Measurements from ENCODE around the gene RBBP4. TPM values are rescaled to one million over a fixed set of nuclear protein-coding genes. Genes with fewer than 3 reads are reported as not detected.
A peak's percentile ranks its signal among the peaks of the same experiment; 100 is the strongest.

The RBBP4 gene
- total RNA-seq, 1 experiment from 2014 or later = 279 TPM

GRCh38 chr1:32618673-32619221, 32.3 kb upstream of the RBBP4 start:
- TF ChIP-seq, protein P1, sequence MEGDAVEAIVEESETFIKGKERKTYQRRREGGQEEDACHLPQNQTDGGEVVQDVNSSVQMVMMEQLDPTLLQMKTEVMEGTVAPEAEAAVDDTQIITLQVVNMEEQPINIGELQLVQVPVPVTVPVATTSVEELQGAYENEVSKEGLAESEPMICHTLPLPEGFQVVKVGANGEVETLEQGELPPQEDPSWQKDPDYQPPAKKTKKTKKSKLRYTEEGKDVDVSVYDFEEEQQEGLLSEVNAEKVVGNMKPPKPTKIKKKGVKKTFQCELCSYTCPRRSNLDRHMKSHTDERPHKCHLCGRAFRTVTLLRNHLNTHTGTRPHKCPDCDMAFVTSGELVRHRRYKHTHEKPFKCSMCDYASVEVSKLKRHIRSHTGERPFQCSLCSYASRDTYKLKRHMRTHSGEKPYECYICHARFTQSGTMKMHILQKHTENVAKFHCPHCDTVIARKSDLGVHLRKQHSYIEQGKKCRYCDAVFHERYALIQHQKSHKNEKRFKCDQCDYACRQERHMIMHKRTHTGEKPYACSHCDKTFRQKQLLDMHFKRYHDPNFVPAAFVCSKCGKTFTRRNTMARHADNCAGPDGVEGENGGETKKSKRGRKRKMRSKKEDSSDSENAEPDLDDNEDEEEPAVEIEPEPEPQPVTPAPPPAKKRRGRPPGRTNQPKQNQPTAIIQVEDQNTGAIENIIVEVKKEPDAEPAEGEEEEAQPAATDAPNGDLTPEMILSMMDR (IDR thresholded peaks at IDR 0.05 in 2 of 3, conservative IDR thresholded peaks at IDR 0.05 in 1 of 3; ENCODE audit: borderline replicate concordance in 1 of 3, insufficient read depth in 1 of 3, low read depth in 2 of 3, low read length in 2 of 3) = no peak
- no peak for TF ChIP-seq EGR1 (IDR thresholded peaks at IDR 0.05; ENCODE audit: low read depth)
- intact Hi-C loops (cut with micrococcal nuclease) = no loop called here
- DNase-seq (ENCODE audit: low read depth, low spot score) = no peak
- CTCF ChIA-PET = interaction anchor here (1.0 to 2.6 kb wide), 2 partner anchors 21 to 98 kb away, joined by 3 to 11 read pairs; no protein-coding TSS in a partner anchor
- RAD21 ChIA-PET (ENCODE audit: low non-redundant PET in 1 of 2, low total read pairs in 2 of 2, uncharacterized antibody in 2 of 2, unreplicated experiment in 2 of 2) = no interaction called here
- BruUV-seq (replicated peaks) = no TSS peak
- H3K9ac ChIP-seq (ENCODE audit: low read length) = no peak overlapping the region
- POLR2A ChIA-PET = no interaction called here
- no peaks in the 10 kb centered on the region for H3K27me3 ChIP-seq (ENCODE audit: insufficient read depth, low read length)
- no peaks in the 10 kb centered on the region; a peak in 2 of 4 replicates for H3K36me3 ChIP-seq (ENCODE audit: control insufficient read depth in 1 of 2, insufficient read depth in 2 of 2, low read length in 2 of 2)
- H3K4me3 ChIP-seq (replicated peaks in 1 of 2; ENCODE audit: low read depth in 1 of 2, low read length in 2 of 2) = no peak overlapping the region
- no peak overlapping the region for H3K4me2 ChIP-seq (ENCODE audit: low read length)
- H3K4me1 ChIP-seq (ENCODE audit: control insufficient read depth in 1 of 2, insufficient read depth in 2 of 2, low read length in 2 of 2) = no peaks in the 10 kb centered on the region
- 0 out of 2 replicates have a peak, but pooled peaks cover 5% of the 10 kb centered on the region for H3K79me2 ChIP-seq (ENCODE audit: insufficient read depth, low read length)
- ATAC-seq = peak; percentile 86
- H3K9me2 ChIP-seq (ENCODE audit: insufficient read depth) = no peaks in the 10 kb centered on the region
- H2AFZ ChIP-seq (ENCODE audit: low read depth, low read length, poor library complexity, severe bottlenecking) = no peak overlapping the region
- H3K9me3 ChIP-seq (ENCODE audit: control insufficient read depth in 1 of 2, insufficient read depth in 1 of 2, low read depth in 1 of 2, low read length in 2 of 2) = no peaks in the 10 kb centered on the region
- no peak overlapping the region for H3K27ac ChIP-seq (ENCODE audit: low read depth, low read length)
- H4K20me1 ChIP-seq (ENCODE audit: insufficient read depth) = no peaks in the 10 kb centered on the region

DNA sequence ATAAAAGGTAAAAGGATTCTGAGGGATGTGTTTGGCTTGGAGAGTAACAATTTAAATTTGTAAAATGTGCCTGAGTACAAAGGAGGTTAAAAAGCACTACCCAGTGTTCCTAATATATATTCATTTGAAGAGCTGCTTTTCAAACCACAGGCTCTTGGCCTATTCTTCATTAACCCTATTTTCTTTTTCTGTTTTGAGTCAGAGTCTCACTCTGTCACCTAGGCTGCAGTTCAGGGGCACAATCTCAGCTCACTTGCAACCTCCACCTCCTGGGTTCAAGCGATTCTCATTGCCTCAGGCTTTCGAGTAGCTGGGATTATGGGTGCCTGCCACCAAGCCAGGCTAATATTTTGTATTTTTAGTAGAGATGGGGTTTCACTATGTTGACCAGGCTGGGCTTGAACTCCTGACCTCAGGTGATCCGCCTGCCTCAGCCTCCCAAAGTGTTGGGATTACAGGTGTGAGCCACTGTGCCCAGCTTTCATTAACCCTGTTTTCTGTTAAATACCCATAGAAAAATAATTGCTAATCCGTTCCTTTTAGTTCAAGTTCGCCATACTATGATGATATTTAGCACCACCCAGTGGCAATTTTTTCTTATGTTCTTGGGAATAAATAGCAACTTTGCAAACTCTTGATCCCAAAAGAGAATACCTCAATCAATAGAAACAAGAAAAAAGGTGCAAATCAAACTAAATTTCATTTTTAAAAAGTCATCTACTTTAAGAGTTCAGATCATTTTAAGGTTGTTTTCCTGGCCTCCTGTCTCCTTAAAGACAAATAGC, 31.1 kb upstream of the RBBP4 start:
- no TSS peak for BruUV-seq (replicated peaks)
- Histone ChIP-seq H4K20me1 (ENCODE audit: insufficient read depth) (no peaks in the 10 kb centered on the region), H3K9me3 (ENCODE audit: control insufficient read depth in 1 of 2, insufficient read depth in 1 of 2, low read depth in 1 of 2, low read length in 2 of 2) (no peaks in the 10 kb centered on the region), H3K27me3 (ENCODE audit: insufficient read depth, low read length) (no peaks in the 10 kb centered on the region), H3K4me3 (replicated peaks in 1 of 2; ENCODE audit: low read depth in 1 of 2, low read length in 2 of 2) (no peak overlapping the region), H3K9ac (ENCODE audit: low read length) (no peak overlapping the region), H3K79me2 (ENCODE audit: insufficient read depth, low read length) (0 out of 2 replicates have a peak, but pooled peaks cover 5% of the 10 kb centered on the region), H2AFZ (ENCODE audit: low read depth, low read length, poor library complexity, severe bottlenecking) (no peak overlapping the region), H3K9me2 (ENCODE audit: insufficient read depth) (no peaks in the 10 kb centered on the region), H3K4me2 (ENCODE audit: low read length) (no peak overlapping the region), H3K27ac (ENCODE audit: low read depth, low read length) (no peak overlapping the region), H3K36me3 (ENCODE audit: control insufficient read depth in 1 of 2, insufficient read depth in 2 of 2, low read length in 2 of 2) (no peaks in the 10 kb centered on the region; a peak in 2 of 4 replicates), H3K4me1 (ENCODE audit: control insufficient read depth in 1 of 2, insufficient read depth in 2 of 2, low read length in 2 of 2) (no peaks in the 10 kb centered on the region)
- DNase-seq (ENCODE audit: low read depth, low spot score) (no peak), ATAC-seq (no peak)
- POLR2A ChIA-PET = no interaction called here
- TF ChIP-seq RAD21 (IDR thresholded peaks at IDR 0.05; ENCODE audit: low read depth) = peak; percentile 55
- TF ChIP-seq YY1 (IDR thresholded peaks at IDR 0.05; ENCODE audit: extremely low read depth, insufficient replicate concordance, low read depth, low read length) = no peak
- TF ChIP-seq, protein P2, sequence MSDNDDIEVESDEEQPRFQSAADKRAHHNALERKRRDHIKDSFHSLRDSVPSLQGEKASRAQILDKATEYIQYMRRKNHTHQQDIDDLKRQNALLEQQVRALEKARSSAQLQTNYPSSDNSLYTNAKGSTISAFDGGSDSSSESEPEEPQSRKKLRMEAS (IDR thresholded peaks at IDR 0.05) = no peak
- TF ChIP-seq, protein P1 (IDR thresholded peaks at IDR 0.05 in 2 of 3, conservative IDR thresholded peaks at IDR 0.05 in 1 of 3; ENCODE audit: borderline replicate concordance in 1 of 3, insufficient read depth in 1 of 3, low read depth in 2 of 3, low read length in 2 of 3) = peak in 2 of 3 experiments; percentile 40 to 44; a peak in 3 of 6 replicates
- CTCF ChIA-PET = interaction anchor here (1.0 to 2.6 kb wide), 4 partner anchors 22 to 218 kb away, joined by 3 to 11 read pairs (median 4); no protein-coding TSS in a partner anchor
- intact Hi-C loops (cut with micrococcal nuclease) = loop anchor here (1.0 kb wide), 1 partner anchor 172 kb away; no protein-coding TSS in a partner anchor
- RAD21 ChIA-PET (ENCODE audit: low non-redundant PET in 1 of 2, low total read pairs in 2 of 2, uncharacterized antibody in 2 of 2, unreplicated experiment in 2 of 2) = no interaction called here

All from HCT116 (cell line).